ENCODE results near the gene PYGB.
A peak's percentile ranks its signal among the peaks of the same experiment; 100 is the strongest.
"Not testable (repeated sequence)": the region's sequence is repeated elsewhere in the genome, so short reads cannot be mapped to it uniquely, and the experiment has no call there.

Gene PYGB

GRCh38 chr20:25321991-25322390 lies 74.1 kb downstream of the PYGB start:
- DNase-seq (ENCODE audit: extremely low spot score, insufficient read length, low read depth) (no peak), FAIRE-seq (no peak)

- no peak for DNase-seq (ENCODE audit: extremely low spot score, insufficient read length, low read depth)
- no peak for FAIRE-seq
These were observed 75.8 kb downstream of the PYGB start for GRCh38 chr20:25323496-25324246.

DNA sequence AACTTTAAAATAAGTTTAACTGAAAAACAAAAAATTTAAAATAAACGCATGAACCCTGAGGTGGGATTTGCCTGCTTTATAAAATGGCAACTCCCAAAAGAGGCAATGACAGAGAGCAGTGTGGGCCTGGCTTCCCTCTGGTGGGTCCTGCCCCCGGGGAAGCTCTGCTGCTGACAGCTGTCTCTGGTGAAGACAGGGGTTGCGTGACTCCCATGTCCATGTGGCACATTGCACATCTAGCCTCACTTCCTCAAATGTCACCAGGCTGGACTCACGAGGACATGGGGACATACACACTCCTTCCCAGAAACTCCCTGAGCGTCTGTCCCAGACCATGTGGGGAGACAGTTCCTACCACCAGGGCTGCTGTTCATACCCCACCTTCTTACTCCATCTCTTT lies 76.5 kb downstream of the PYGB start:
- DNase-seq (ENCODE audit: extremely low spot score, insufficient read length, low read depth) (no peak), FAIRE-seq (no peak)

DNA sequence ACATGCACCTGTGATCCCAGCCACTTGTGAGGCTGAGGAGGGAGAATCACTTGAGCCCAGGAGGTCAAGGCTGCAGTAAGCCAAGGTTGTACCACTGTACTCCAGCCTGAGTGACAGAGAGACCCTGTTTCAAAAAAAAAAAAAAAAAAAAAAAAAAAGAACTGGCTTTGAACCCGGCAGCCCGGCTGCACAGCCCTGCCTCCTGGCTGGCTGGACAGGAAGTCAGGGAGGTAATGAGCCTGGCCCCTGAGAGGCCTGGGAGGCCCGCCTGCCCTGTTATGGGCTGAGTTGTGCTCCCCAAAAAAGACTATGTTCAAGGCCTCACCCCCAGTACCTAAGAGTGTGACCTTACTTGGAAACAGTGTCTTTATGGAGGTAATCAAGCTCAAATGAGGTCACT lies 77.2 kb downstream of the PYGB start:
- FAIRE-seq (no peak), DNase-seq (ENCODE audit: extremely low spot score, insufficient read length, low read depth) (no peak)

- no peak for DNase-seq (ENCODE audit: extremely low spot score, insufficient read length, low read depth)
- FAIRE-seq: no peak
These were observed 78.1 kb downstream of the PYGB start for GRCh38 chr20:25325997-25326396.

DNA sequence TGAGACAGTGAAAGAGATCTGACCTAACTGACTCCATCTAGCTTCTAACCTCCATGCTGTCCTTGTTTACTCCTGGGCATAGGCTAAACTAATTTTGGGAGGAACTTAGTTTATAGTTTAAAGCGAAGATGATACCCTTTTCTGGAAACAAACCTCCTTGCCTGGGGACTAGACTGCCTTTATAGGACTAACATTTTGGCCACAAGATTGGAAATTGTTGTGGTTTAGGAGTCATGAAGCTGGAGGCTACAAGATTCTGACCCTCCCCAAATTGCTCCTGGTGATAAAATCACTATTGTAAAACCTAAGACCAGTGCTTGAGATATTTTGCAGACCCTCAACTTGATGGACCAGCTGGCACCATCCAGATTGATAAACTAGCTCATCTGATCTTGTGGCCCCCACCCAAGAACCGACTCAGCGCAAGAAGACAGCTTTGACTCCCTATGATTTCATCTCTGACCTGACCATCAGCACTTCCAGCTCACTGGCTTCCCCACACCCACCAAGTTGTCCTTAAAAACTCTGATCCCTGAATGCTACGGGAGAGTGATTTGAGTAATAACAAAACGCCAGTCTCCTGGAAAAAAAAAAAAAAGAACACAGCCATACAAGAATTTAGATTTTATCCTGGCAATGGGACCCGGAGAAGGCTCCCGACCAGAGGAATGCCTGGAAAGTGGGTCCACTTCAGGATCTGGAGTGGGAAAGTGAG lies 79.8 kb downstream of the PYGB start:
- DNase-seq (ENCODE audit: extremely low spot score, insufficient read length, low read depth) (no peak), FAIRE-seq (no peak)

DNA sequence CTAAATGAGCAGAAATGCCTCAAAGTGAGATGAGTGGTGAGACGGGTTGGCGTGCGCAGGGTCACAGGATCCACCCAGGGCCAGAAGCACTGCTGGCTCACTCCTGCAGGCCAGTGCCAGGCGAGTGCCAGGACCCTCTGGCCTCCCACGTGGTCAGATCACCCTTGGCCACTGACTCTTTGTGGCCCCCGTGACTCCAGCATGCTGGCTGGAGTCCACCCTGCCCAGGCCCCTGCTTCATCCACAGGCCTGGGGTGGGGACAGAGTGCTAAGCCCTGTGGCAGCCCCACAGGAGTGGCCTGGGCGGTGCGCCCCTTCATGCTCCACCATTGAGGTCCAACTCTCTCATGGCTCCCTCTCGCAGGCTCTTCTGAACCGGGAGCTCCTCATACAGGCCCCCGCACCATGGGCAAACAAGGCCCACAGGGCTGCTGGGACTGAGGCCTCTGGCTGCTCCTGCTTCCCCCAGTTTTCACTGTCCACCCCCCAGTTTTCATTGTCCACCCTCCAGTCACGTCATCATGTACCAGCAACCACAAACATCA lies 81.1 kb downstream of the PYGB start:
- FAIRE-seq (no peak), DNase-seq (ENCODE audit: extremely low spot score, insufficient read length, low read depth) (no peak)

DNA sequence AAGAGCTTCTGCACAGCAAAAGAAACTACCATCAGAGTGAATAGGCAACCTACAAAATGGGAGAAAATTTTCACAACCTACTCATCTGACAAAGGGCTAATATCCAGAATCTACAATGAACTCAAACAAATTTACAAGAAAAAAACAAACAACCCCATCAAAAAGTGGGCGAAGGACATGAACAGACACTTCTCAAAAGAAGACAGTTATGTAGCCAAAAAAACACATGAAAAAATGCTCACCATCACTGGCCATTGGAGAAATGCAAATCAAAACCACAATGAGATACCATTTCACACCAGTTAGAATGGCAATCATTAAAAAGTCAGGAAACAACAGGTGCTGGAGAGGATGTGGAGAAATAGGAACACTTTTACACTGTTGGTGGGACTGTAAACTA lies 87.1 kb downstream of the PYGB start:
- not testable (repeated sequence) for FAIRE-seq; DNase-seq (ENCODE audit: extremely low spot score, insufficient read length, low read depth)

DNA sequence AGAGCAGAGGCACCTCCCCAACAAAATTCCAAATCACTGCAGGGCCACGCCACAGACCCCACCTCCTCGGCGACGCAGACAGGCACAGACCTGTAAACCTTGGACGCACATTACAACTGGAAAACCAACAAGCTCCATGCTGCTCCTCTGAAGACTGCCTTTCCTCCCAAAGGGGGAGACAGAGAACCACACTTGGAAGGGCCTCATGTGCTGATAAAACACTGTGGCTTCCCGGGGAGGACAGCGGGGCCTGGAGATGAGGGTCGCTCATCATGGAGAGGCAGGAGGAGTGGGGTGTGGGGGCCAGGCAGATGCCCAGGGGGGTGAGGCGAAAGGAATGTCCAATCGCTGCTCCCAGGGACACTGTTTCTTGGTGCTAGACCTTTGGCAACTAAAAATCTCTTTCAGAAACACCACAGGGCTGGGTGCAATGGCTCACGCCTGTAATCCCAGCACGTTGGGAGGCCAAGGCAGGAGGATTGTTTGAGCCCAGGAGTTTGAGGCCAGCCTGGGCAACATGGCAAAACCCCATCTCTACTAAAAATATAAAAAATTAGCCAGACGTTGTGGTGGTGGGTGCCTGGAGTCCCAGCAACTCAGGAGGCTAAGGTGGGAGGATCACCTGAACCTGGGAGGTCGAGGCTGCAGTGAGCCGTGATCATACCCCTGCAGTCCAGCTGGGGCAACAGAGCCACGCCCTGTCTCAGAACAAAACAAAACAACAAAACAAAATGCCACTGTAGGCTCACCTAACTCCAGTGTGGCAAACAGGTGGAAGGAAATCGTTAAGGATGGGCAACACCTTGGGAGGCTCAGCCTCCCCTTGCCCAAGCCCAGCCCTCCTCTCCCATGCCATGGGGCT lies 88.9 kb downstream of the PYGB start:
- FAIRE-seq: no peak
- no peak for DNase-seq (ENCODE audit: extremely low spot score, insufficient read length, low read depth)

DNA sequence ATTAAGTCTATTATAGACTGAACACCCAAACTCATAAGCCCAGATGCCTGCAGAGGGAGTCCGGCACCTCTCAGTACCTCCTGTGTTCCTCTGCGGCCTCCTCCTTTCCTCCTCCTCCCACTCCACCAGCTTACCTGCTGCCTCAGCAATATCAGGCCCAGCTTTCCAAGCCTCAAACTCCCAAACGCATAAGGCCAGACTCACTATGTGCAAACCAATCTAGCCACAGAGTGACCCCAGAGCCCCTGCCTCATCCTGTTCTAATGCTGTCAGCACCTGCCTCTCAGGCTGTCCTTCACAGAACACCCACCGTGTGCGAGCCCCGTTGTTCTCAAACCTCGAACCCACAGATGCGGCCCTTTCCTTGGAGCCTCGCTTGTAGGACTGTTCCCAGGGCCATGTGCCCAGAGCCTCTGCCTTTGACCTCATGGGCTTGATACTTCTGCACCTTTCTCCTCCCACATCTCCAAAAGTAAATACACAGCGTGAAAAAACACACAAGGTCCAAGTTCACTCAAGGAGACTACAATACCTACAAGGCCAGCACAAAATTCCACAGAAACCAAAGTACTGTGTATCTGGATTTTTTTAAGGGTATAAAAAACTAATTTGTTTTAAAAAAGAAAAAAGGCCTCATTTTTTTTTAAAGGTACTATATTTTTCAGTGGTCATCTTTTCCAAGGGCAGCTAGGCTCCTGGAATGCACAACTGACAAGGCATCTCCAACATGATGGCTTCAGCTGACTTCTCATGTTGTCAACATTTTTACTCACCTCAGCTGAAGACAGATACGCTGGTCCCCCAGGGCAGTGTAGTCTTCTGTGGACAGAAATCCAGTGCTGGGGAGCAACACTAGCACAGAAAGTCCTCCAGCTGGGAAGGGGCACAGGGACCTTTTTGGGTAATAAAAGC lies 90.5 kb downstream of the PYGB start:
- FAIRE-seq: no peak
- no peak for DNase-seq (ENCODE audit: extremely low spot score, insufficient read length, low read depth)

GRCh38 chr20:25339608-25340007 lies 91.7 kb downstream of the PYGB start:
- DNase-seq (ENCODE audit: extremely low spot score, insufficient read length, low read depth) (no peak), FAIRE-seq (no peak)

DNA sequence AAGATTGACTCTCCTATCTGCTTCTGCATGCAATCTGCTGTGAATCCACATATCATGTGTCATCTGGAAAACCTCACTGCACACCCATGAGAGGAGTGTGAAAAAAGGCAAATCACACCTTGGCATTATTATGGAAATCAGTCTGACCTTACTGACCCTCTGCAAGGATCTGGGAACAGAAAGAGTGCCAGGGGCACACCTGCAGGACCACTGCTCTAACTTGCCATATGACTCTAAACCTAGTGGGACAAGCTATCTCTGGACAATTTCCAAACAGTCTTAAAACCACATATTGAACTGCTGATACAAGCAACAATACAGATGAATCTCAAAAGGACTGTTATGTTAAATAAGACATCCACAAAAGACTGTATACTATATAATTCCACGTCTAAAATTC lies 92.5 kb downstream of the PYGB start:
- DNase-seq (ENCODE audit: extremely low spot score, insufficient read length, low read depth) (no peak), FAIRE-seq (no peak)

DNA sequence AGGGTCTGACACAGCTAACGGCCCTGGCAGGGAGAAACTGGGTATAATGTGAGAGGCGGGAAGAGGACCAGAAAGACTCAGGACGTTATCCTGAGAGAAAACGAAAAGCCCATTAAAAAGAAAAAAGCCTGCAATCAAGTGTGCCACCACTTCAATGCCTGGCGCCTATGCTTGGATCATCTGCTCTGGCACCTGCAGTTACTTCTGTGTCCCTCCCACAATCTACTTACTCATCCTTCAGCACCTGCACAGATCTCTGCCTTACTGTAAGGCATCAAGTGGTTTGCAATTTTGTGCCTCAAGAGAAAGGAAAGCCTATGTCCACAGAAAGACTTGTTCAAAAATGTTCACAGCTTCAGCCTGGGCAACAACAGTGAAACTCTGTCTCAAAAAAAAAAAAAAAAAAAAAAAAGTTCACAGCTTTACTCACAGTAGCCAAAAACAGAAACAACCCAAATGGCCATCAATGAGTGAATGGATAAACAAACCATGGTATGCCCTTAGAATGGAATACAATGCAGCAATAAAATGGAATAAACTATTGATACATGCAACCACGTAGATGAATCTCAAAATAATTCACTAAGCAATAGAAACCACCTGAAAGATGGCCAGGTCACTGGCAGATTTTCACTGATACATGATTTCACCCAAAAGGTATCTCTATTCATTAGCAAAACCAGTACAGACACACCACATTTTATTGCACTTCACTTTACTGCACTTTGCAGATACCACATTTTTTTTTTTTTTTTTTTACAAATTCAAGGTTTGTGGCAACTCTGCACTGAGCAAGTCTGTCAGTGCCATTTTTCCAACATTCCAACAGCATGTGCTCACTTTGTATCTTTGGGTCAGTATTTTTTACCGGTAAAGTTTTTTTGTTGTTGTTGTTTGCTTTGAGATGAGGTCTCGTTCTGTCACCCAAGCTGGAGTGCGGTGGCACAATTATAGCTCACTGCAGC lies 94.1 kb downstream of the PYGB start:
- FAIRE-seq (no peak), DNase-seq (ENCODE audit: extremely low spot score, insufficient read length, low read depth) (no peak)

DNA sequence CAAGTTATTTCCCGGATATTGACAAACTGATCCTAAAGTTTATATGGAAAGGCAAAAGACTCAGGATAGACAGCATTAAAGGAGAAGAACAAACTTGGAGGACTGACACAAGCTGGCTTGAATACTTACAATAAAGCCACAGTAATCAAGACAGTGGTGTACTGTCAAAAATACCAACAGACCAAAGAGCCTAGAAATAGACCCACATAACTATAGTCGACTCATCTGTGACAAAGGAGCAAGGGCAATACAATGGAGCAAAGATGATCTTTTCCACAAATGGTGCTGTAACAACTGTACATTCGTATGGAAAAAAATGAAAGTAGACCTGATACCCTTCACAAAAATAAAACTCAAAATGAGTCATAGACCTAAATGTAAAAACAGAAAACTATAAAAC lies 96.7 kb downstream of the PYGB start:
- DNase-seq (ENCODE audit: extremely low spot score, insufficient read length, low read depth) (no peak), FAIRE-seq (no peak)

DNA sequence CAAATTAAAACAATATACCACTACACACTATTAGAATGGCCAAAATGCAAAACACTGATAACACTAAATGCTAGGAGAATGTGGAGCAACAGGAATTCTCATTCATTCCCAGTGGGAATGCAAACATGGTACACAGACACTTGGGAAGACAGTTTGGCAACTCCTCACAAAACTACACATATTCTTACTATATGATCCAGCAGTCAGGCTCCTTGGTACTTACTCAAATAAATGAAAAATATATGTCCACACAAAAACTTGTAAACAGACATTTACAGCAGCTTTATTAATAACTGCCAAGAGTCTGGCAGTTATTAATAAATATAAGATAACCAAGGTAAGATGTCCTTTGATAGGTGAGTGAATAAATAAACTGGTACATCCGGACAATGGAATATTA lies 97.8 kb downstream of the PYGB start:
- FAIRE-seq: no peak

GRCh38 chr20:25346349-25346748 lies 98.5 kb downstream of the PYGB start:
- no peak for DNase-seq (ENCODE audit: extremely low spot score, insufficient read length, low read depth)
- FAIRE-seq: peak; percentile 5

More for the DNA sequence above, 97.8 kb downstream of the PYGB start:
- no peak for DNase-seq (ENCODE audit: extremely low spot score, insufficient read length, low read depth)

All from GM18507 (cell line).